Measurements from ENCODE around the gene TDRD15. TPM values are rescaled to one million over a fixed set of nuclear protein-coding genes. Genes with fewer than 3 reads are reported as not detected.

The TDRD15 gene
- total and polyA plus RNA-seq, 2 of the 4 experiments (the other 2 are of a cell fraction): not detected

Other genes starting within 250 kb of the TDRD15 start
- under 0.01 TPM in 2 replicates for gene APOB, start 79.9 kb upstream of the TDRD15 start, total RNA-seq (2012; rRNA removed)
- not detected in 2 replicates for gene APOB, start 79.9 kb upstream of the TDRD15 start, polyA plus RNA-seq (2012; rRNA removed)